ENCODE data around the gene HOXC5.

DNA sequence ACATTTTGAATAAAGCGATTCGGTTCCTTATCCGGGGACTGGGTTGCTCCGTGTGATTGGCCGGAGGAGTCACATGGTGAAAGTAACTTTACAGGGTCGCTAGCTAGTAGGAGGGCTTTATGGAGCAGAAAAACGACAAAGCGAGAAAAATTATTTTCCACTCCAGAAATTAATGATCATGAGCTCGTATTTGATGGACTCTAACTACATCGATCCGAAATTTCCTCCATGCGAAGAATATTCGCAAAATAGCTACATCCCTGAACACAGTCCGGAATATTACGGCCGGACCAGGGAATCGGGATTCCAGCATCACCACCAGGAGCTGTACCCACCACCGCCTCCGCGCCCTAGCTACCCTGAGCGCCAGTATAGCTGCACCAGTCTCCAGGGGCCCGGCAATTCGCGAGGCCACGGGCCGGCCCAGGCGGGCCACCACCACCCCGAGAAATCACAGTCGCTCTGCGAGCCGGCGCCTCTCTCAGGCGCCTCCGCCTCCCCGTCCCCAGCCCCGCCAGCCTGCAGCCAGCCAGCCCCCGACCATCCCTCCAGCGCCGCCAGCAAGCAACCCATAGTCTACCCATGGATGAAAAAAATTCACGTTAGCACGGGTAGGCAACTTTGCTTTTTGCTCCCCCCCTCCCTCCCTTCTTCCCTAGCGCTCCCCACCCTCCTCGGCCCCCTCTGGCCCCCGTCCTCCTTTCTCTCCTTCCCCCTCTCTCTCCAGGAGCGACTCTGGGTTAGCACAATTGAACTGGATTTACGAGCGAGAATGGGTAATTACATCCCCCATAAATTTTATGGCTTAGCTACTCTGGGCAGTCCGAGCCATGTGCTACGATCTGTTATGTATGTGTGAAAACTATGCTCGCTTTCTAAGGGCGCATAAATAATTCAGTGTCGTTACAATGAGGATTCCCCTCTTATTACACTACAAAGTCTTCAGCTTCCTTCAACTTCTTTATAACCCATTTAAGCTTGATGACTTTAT is 21.2 kb downstream of the HOXC5 start, which contains the start of gene HOXC4:
- no peak for TF ChIP-seq RAD21 (IDR thresholded peaks at IDR 0.05)
- TF ChIP-seq, protein P1, sequence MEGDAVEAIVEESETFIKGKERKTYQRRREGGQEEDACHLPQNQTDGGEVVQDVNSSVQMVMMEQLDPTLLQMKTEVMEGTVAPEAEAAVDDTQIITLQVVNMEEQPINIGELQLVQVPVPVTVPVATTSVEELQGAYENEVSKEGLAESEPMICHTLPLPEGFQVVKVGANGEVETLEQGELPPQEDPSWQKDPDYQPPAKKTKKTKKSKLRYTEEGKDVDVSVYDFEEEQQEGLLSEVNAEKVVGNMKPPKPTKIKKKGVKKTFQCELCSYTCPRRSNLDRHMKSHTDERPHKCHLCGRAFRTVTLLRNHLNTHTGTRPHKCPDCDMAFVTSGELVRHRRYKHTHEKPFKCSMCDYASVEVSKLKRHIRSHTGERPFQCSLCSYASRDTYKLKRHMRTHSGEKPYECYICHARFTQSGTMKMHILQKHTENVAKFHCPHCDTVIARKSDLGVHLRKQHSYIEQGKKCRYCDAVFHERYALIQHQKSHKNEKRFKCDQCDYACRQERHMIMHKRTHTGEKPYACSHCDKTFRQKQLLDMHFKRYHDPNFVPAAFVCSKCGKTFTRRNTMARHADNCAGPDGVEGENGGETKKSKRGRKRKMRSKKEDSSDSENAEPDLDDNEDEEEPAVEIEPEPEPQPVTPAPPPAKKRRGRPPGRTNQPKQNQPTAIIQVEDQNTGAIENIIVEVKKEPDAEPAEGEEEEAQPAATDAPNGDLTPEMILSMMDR (IDR thresholded peaks at IDR 0.05; ENCODE audit: low read depth, low read length, missing input control), result no peak
- TF ChIP-seq, protein P2, sequence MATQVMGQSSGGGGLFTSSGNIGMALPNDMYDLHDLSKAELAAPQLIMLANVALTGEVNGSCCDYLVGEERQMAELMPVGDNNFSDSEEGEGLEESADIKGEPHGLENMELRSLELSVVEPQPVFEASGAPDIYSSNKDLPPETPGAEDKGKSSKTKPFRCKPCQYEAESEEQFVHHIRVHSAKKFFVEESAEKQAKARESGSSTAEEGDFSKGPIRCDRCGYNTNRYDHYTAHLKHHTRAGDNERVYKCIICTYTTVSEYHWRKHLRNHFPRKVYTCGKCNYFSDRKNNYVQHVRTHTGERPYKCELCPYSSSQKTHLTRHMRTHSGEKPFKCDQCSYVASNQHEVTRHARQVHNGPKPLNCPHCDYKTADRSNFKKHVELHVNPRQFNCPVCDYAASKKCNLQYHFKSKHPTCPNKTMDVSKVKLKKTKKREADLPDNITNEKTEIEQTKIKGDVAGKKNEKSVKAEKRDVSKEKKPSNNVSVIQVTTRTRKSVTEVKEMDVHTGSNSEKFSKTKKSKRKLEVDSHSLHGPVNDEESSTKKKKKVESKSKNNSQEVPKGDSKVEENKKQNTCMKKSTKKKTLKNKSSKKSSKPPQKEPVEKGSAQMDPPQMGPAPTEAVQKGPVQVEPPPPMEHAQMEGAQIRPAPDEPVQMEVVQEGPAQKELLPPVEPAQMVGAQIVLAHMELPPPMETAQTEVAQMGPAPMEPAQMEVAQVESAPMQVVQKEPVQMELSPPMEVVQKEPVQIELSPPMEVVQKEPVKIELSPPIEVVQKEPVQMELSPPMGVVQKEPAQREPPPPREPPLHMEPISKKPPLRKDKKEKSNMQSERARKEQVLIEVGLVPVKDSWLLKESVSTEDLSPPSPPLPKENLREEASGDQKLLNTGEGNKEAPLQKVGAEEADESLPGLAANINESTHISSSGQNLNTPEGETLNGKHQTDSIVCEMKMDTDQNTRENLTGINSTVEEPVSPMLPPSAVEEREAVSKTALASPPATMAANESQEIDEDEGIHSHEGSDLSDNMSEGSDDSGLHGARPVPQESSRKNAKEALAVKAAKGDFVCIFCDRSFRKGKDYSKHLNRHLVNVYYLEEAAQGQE (IDR thresholded peaks at IDR 0.05), result no peak
- TF ChIP-seq, protein P3, sequence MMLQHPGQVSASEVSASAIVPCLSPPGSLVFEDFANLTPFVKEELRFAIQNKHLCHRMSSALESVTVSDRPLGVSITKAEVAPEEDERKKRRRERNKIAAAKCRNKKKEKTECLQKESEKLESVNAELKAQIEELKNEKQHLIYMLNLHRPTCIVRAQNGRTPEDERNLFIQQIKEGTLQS (IDR thresholded peaks at IDR 0.05), result no peak
- no peak for TF ChIP-seq YY1 (IDR thresholded peaks at IDR 0.05)
- no peak for TF ChIP-seq GABPA (IDR thresholded peaks at IDR 0.05 in 1 of 2, conservative IDR thresholded peaks at IDR 0.05 in 1 of 2)
- TF ChIP-seq, protein P4, sequence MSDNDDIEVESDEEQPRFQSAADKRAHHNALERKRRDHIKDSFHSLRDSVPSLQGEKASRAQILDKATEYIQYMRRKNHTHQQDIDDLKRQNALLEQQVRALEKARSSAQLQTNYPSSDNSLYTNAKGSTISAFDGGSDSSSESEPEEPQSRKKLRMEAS (IDR thresholded peaks at IDR 0.05), result no peak
- no peak for TF ChIP-seq EGR1 (IDR thresholded peaks at IDR 0.05; ENCODE audit: low read depth in 2 of 2)

Measured in liver (tissue), 3 donors.